ENCODE data around the gene PTOV1. TPM values are rescaled to one million over a fixed set of nuclear protein-coding genes. Genes with fewer than 3 reads are reported as not detected.

PTOV1 gene
- total RNA-seq, 1 donor from 2014 or later: 168 TPM

DNA sequence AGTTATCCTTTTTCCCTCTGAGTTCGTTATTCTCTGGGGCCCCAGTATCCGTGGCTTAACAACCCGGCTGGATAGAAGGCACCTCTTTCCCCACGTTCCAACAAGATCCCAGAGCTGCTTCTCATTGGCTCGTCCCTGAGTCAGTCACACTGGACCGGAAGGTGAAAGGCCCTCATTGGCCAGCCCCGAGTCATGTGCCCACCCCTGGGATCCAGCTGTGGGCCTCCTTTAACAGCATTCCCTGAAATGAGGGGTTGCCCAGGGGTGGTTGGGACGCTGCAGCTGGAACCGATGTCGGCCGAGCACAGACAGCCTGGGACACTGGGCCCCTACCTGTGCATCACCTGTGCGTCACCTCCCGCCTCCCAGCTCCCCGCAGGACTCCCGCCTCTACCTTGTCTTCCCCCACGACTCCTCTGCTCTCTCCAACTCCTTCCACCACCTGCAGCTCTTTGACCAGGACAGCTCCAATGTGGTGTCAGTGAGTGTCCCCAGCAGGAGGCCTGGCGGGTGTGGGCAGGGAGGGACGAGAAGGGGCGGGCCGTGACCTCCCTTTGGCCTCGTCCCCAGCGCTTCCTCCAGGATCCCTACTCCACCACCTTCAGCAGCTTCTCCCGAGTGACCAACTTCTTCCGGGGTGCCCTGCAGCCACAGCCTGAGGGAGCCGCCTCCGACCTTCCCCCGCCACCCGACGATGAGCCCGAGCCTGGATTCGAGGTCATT lies 30.9 kb downstream of the PTOV1 start:
- no peaks in the 10 kb centered on the region for H3K9me3 Mint-ChIP-seq (ENCODE audit: low read depth)
- H3K36me3 Mint-ChIP-seq (ENCODE audit: low read depth): peaks cover 34% of the 10 kb centered on the region
- peak; percentile 77 for DNase-seq (ENCODE audit: low spot score)
- H3K27me3 Mint-ChIP-seq (ENCODE audit: low read depth): no peaks in the 10 kb centered on the region
- H3K4me3 Mint-ChIP-seq (ENCODE audit: unreplicated experiment): no peak overlapping the region
- H3K4me1 Mint-ChIP-seq (ENCODE audit: low read depth): peaks cover 14% of the 10 kb centered on the region
- TF ChIP-seq, protein P1, sequence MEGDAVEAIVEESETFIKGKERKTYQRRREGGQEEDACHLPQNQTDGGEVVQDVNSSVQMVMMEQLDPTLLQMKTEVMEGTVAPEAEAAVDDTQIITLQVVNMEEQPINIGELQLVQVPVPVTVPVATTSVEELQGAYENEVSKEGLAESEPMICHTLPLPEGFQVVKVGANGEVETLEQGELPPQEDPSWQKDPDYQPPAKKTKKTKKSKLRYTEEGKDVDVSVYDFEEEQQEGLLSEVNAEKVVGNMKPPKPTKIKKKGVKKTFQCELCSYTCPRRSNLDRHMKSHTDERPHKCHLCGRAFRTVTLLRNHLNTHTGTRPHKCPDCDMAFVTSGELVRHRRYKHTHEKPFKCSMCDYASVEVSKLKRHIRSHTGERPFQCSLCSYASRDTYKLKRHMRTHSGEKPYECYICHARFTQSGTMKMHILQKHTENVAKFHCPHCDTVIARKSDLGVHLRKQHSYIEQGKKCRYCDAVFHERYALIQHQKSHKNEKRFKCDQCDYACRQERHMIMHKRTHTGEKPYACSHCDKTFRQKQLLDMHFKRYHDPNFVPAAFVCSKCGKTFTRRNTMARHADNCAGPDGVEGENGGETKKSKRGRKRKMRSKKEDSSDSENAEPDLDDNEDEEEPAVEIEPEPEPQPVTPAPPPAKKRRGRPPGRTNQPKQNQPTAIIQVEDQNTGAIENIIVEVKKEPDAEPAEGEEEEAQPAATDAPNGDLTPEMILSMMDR (IDR thresholded peaks at IDR 0.05): no peak
- no peak overlapping the region for H3K27ac Mint-ChIP-seq (ENCODE audit: unreplicated experiment)

DNA sequence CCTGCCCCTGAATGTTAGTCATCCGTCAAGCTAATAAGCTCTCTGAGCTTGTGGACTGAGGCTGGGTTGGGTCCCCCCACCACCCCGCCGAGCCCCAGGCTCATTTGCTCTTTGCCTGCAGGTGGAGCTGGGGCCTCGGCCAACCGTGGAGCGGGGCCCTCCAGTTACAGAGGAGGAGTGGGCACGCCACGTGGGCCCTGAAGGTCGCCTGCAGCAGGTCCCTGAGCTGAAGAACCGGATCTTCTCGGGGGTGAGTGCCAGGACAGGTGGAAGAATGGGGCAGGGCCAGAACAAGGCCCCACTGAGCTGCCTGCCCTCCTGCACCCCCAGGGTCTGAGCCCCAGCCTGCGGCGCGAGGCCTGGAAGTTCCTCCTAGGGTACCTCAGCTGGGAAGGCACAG lies 31.7 kb downstream of the PTOV1 start:
- Mint-ChIP-seq H3K27me3 (ENCODE audit: low read depth) (no peaks in the 10 kb centered on the region), H3K9me3 (ENCODE audit: low read depth) (no peaks in the 10 kb centered on the region), H3K4me3 (ENCODE audit: unreplicated experiment) (no peak overlapping the region), H3K4me1 (ENCODE audit: low read depth) (peaks cover 14% of the 10 kb centered on the region), H3K36me3 (ENCODE audit: low read depth) (peaks cover 34% of the 10 kb centered on the region), H3K27ac (ENCODE audit: unreplicated experiment) (no peak overlapping the region)
- TF ChIP-seq, protein P1 (IDR thresholded peaks at IDR 0.05): no peak
- DNase-seq (ENCODE audit: low spot score): peak; percentile 76

DNA sequence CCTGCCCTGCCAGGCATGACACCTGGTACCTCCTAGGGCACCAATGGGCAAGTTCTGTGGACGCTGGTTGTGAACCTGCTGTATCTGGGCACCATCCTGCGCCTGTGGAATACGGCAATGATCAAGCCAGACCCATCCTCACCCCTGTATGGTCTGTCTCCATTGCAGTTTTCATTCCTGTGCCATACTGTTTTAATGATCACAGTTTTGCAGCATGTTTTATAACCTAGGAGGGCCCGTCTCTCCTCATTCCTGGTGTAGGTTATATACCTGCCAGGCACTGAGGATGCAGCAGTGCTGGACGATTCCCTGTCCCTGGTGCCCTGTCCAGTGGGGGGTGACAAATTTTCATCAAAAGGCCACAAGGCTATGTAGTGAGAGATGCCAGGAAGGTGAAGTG lies 32.1 kb downstream of the PTOV1 start:
- no peak overlapping the region for H3K27ac Mint-ChIP-seq (ENCODE audit: unreplicated experiment)
- H3K4me3 Mint-ChIP-seq (ENCODE audit: unreplicated experiment): no peak overlapping the region
- no peaks in the 10 kb centered on the region for H3K27me3 Mint-ChIP-seq (ENCODE audit: low read depth)
- TF ChIP-seq, protein P1 (IDR thresholded peaks at IDR 0.05): no peak
- no peak for DNase-seq (ENCODE audit: low spot score)
- H3K36me3 Mint-ChIP-seq (ENCODE audit: low read depth): peaks cover 34% of the 10 kb centered on the region
- no peaks in the 10 kb centered on the region for H3K9me3 Mint-ChIP-seq (ENCODE audit: low read depth)
- H3K4me1 Mint-ChIP-seq (ENCODE audit: low read depth): peaks cover 12% of the 10 kb centered on the region

DNA sequence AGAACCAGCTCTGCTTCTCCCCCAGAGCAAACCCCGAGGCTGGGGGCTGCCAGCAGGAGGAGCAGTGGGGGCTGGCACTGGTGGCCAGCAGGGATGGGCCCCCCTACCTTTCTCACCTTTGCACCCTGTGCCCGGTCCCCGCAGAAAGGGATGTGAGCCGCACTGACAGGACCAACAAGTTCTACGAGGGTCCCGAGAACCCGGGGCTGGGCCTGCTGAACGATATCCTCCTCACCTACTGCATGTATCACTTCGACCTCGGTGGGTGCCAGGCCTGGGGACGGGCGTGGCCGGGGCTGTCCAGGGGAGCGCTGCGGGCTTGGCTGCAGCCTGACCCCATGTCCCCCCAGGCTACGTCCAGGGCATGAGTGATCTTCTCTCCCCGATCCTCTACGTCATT lies 33.1 kb downstream of the PTOV1 start:
- Mint-ChIP-seq H3K4me3 (ENCODE audit: unreplicated experiment) (no peak overlapping the region), H3K9me3 (ENCODE audit: low read depth) (no peaks in the 10 kb centered on the region), H3K27ac (ENCODE audit: unreplicated experiment) (no peak overlapping the region), H3K4me1 (ENCODE audit: low read depth) (peaks cover 2% of the 10 kb centered on the region), H3K36me3 (ENCODE audit: low read depth) (peaks cover 30% of the 10 kb centered on the region), H3K27me3 (ENCODE audit: low read depth) (no peaks in the 10 kb centered on the region)
- TF ChIP-seq, protein P1 (IDR thresholded peaks at IDR 0.05): no peak
- peak; percentile 88 for DNase-seq (ENCODE audit: low spot score)

DNA sequence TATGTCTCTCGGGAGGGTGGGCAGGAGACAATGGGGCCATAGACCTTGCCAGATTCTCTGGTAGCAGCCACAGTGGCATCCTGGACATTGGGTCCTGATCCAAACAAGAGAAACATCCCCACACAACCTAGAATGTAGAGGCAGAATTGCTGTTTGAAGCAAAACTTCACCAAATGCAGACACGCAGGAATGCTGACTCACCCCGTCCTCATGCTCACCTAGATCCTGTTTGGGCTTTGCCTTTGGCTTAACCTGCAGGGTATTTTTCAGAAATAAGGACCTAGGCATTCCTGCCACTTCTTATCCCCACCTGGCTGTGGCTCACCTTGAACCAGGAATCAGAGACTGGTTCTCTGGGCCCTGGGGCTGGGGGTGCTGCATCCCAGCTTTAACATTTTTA lies 33.8 kb downstream of the PTOV1 start:
- no peak for DNase-seq (ENCODE audit: low spot score)
- Mint-ChIP-seq H3K4me1 (ENCODE audit: low read depth) (no peaks in the 10 kb centered on the region), H3K27ac (ENCODE audit: unreplicated experiment) (no peak overlapping the region), H3K4me3 (ENCODE audit: unreplicated experiment) (no peak overlapping the region), H3K9me3 (ENCODE audit: low read depth) (no peaks in the 10 kb centered on the region), H3K27me3 (ENCODE audit: low read depth) (no peaks in the 10 kb centered on the region), H3K36me3 (ENCODE audit: low read depth) (peaks cover 29% of the 10 kb centered on the region)
- TF ChIP-seq, protein P1 (IDR thresholded peaks at IDR 0.05): no peak
